COLO668 (cell line): Measurements from ENCODE around the gene GZMB.
A peak's percentile ranks its signal among the peaks of the same experiment; 100 is the strongest.
"Not testable (repeated sequence)": the region's sequence is repeated elsewhere in the genome, so short reads cannot be mapped to it uniquely, and the experiment has no call there.

Experiments used
- DNase-seq: peaks from one replicate; lab custom pipeline; 2025; ENCODE audit not compliant: unreplicated experiment; lab: John Stamatoyannopoulos, UW

The GZMB gene

GRCh38 chr14:24631749-24632335 is 2.1 kb downstream of the GZMB start:
- DNase-seq, result no peak

GRCh38 chr14:24630872-24631477 is 3.0 kb downstream of the GZMB start:
- DNase-seq, result no peak

DNA sequence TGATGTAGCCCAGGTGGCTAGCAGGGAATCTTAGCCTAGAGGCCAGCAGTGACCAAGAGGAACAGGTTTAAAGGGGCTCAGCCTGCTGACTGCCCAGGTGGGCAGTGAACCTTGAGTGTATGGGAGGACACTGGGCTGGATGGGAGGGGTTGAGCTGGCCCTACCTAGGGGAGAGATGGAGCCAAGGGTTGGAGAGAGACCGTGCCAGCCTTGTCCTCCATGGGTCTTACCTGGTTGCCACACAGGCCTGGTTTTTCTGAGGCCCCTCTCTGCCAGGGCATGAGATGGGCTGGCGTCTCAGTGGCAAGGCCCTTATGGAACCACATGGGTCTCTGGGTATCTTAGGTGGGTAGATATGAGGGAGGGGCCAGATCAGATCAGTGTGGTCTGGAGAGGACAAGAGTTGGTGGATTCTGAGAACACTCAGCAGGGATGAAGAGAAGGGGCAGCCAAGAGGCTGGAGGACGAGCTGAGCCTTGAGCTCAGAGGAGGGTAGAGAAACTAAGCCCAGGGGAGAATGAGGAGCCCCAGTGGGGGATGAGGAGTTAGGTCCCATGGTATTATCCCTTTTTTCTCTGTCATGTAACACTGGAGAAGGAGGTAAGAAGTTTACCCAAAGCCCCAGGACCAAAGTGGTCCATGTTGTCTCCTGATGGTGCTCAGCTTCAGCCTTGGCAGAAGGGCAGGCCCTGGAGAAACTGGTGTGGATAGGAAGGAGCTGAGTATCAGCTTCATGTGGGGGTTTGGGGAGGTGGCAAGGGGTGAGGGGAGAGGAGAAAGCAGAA is 3.7 kb downstream of the GZMB start:
- no peak for DNase-seq

GRCh38 chr14:24629521-24629920 is 4.5 kb downstream of the GZMB start:
- no peak for DNase-seq

DNA sequence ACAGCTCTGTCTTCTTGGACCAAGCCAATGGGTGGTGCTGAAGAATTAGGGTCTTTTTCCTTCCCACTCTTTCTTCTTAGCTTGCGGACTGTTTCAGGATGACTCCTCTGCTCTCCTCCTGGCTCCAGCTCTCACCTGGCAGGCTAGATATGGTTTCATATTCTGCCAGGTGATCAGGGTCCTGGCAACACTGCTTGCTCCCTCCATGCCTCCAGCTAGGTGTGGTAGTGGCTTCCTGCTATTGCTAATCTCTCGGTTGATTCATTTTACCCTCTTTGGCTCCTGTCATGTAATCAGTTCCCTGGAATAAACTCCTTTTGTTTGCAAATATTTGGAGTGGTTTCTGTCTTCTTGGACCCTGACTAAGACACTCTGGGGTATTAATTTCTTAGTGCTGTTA is 20.2 kb downstream of the GZMB start:
- DNase-seq, result no peak

DNA sequence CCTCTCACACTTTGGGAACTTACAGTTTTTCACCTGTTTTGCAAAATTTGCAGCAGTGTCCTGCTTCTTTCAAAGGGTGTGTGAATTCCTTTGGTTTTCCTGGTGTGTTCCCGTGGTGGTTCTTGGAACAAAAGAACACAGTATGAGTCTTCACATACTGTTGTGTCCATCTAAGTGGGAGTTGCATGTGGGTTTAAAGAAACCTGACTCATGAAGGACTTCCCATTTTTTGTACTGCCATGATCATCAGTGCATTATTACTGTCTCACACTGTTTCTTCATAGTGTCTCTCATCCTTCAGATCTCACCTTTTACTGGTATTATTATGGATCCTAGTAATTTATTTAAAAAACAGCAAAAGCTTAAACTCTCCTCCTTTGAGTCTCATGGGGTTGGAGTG is 20.7 kb downstream of the GZMB start:
- DNase-seq, result no peak

DNA sequence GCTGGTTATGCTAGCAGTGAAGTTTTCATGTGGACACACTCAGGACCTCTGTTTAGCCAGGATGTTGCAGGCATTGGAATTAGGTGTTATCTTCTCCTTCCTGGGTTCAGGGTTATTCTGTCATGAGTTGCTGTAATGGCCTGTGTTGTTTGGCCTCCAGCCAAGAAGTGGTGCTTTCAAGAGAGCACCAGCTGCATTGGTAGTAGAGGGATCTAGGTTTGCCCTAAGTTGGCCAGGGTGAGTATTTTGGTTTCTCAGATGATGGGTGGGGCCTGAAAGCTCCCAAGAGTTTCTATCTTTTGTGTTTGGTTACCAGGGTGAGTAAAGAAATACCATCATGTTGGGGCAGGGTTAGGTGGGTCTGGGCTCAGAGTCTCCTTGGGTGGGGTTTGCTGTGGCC is 21.8 kb downstream of the GZMB start:
- peak; percentile 20 for DNase-seq

GRCh38 chr14:24609655-24610344 is 24.2 kb downstream of the GZMB start, which contains the start of gene GZMH:
Gene GZMH, minus strand, starts transcription at chr14:24609685. Its CDS starts 72 bp downstream, at chr14:24609613.
- DNase-seq, result no peak

GRCh38 chr14:24607635-24608514 is 26.1 kb downstream of the GZMB start:
- no peak for DNase-seq

- no peak for DNase-seq
These were observed 26.9 kb downstream of the GZMB start for GRCh38 chr14:24607081-24607480.

DNA sequence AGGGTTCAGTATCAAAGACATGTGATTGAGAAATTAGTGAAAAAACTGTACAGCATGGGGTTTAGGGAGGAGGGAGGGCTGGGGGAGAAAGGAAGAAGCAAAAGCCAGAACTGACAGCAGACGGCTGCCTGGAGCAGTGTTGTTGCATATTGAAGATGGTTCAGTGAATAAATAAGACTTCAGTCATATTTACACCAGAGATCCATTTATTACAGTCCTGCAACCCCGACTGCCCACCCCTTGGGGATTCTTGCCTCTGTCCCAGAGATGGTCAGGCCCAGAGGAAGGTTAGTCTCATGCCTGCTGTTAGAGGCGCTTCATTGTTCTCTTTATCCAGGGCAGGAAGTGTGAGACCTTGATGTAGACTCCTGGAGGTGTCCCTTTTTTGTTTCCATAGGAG is 27.7 kb downstream of the GZMB start:
- DNase-seq, result no peak

DNA sequence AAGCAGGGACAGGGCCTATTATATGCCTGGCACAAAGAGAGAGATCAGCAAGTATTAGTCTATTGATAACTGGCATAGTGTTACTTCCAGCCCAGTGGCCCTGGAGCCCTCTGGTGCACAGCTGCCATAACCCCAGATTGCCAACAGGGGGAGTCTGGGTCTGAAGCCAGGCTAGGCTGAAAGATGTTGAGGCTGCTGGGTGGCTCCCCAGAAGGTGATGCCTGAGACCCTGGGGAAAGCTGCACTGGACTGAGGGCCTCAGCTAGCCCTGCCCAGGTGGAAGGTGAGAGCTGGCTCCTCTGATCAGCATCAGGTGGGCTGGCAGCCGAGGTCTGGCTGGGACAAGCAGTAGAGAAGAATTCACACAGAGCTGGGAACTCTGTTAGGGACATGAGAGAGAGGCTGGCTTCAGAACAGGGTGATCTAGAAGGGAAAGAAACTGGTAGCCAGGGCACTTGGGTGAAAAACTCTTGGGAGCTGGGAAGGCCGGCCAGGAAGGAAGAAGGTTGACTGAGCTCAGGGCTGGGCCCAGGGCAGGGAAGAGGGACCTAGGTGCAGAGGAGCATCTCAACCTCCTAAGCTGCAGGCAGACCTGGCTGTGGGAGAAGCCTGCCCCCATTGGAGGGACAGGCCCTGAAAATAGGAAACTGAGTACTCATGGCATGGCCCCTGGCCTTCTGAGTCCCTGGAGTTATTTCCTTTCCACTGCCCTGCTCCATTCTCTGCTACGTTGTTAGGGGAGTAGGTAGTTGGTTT is 28.4 kb downstream of the GZMB start:
- DNase-seq, result peak; percentile 20

DNA sequence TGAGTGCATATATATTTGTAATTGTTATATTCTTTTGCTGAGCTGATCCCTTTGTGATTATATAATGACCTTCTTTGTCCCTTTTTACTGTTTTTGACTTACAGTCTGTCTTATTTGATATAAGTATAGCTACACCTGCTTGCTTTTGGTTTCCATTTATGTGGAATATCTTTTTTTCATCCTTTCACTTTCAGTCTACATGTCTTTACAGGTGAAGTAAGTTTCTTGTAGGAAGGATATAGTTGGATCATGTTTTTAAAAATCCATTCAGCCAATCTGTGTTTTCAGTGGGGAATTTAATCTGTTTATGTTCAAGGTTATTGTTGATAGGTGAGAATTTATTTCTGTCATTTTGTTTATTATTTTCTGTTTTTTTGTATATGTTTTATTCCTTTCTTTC is 36.6 kb downstream of the GZMB start:
- DNase-seq, result no peak

DNA sequence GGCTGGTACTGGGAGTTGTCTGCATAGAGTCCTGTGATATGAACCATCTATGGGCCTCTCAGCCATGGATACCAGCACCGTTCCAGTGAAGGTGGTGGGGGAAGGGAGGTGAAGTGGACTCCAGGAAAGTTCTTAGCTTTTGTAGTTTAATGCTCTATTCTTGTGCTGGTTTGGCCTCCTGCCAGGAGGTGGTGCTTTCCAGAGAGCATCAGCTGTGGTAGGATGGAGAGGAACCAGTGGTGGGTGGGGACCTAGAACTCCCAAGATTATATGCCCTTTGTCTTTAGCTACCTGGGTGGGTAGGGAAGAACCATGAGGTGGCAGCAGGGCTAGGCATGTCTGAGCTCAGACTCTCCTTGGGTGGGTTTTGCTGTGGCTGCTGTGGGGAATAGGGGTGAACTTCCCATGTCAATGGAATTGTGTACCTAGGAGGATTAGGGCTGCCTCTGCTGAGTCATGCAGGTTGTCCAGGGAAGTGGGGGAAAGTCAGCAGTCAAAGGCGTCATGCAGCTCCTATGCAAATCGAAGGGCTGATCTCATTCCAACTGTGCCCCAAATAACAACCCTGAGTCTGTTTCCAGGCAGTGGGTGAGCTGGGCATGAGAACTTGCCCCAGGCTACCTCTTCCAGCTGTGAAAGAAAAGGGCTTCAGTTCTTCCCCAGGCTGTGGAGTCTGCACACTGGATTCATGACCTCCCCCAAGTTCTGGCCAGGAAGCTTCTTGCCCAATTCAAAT is 38.7 kb downstream of the GZMB start:
- DNase-seq, result no peak

GRCh38 chr14:24591004-24591403 is 43.0 kb downstream of the GZMB start:
- DNase-seq, result not testable (repeated sequence)

DNA sequence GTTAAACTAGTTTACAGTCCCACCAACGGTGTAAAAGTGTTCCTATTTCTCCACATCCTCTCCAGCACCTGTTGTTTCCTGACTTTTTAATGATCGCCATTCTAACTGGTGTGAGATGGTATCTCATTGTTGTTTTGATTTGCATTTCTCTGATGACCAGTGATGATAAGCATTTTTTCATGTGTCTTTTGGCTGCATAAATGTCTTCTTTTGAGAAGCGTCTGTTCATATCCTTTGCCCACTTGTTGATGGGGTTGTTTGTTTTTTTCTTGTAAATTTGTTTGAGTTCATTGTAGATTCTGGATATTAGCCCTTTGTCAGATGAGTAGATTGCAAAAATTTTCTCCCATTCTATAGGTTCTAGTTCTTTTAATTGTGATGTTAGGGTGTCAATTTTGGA is 49.6 kb downstream of the GZMB start:
- not testable (repeated sequence) for DNase-seq
